GM21717 (cell line): Measurements from ENCODE around the gene CLIC3.

ENCODE experiments used
- ATAC-seq: cut with Tn5 transposase; IDR thresholded peaks from one replicate; pipeline ENCODE4 v1.9.1; 2021; ENCODE audit warnings: mild to moderate bottlenecking, moderate library complexity; ENCODE audit not compliant: unreplicated experiment

CLIC3 gene

GRCh38 chr9:136968333-136969127, 27.8 kb downstream of the CLIC3 start:
- no peak for ATAC-seq

- no peak for ATAC-seq
Observed at GRCh38 chr9:136965771-136966484, 30.4 kb downstream of the CLIC3 start.

- ATAC-seq: no peak
Observed at GRCh38 chr9:136964833-136965422, 31.4 kb downstream of the CLIC3 start.

GRCh38 chr9:136964171-136964689, 32.1 kb downstream of the CLIC3 start:
- ATAC-seq: no peak

GRCh38 chr9:136963751-136964150, 32.6 kb downstream of the CLIC3 start:
- ATAC-seq: no peak

- ATAC-seq: no peak
Observed at GRCh38 chr9:136963341-136963740, 33.0 kb downstream of the CLIC3 start.

GRCh38 chr9:136962701-136963248, 33.6 kb downstream of the CLIC3 start:
- ATAC-seq: no peak

- no peak for ATAC-seq
Observed at GRCh38 chr9:136962163-136962562, 34.2 kb downstream of the CLIC3 start.

- no peak for ATAC-seq
Observed at GRCh38 chr9:136961279-136962065, 34.9 kb downstream of the CLIC3 start.

- ATAC-seq: no peak
Observed at GRCh38 chr9:136960938-136961275, 35.5 kb downstream of the CLIC3 start.

- no peak for ATAC-seq
Observed at GRCh38 chr9:136960212-136960937, 36.0 kb downstream of the CLIC3 start.

GRCh38 chr9:136958898-136959850, 37.2 kb downstream of the CLIC3 start:
- no peak for ATAC-seq

GRCh38 chr9:136958473-136958872, 37.9 kb downstream of the CLIC3 start:
- ATAC-seq: no peak

- no peak for ATAC-seq
Observed at GRCh38 chr9:136957901-136958300, 38.5 kb downstream of the CLIC3 start.

GRCh38 chr9:136957461-136957860, 38.9 kb downstream of the CLIC3 start:
- no peak for ATAC-seq

GRCh38 chr9:136956604-136957003, 39.8 kb downstream of the CLIC3 start:
- no peak for ATAC-seq

GRCh38 chr9:136955943-136956335, 40.4 kb downstream of the CLIC3 start:
- no peak for ATAC-seq

GRCh38 chr9:136955202-136955942, 41.0 kb downstream of the CLIC3 start:
- ATAC-seq: no peak
